Fibroblast of mammary gland (primary cell): Measurements from ENCODE around the gene CEACAM6.

Experiments
- DNase-seq: peaks from one replicate; pipeline ENCODE4 v3.0.0-alpha.2; 2010; ENCODE audit warnings: low read depth
- H3K4me3 ChIP-seq: 2 replicates; pipeline ENCODE4 v1.5.1; 2011; ENCODE audit warnings: low read depth, mild to moderate bottlenecking, low read length, moderate library complexity; ENCODE audit not compliant: control insufficient read depth
- TF ChIP-seq, protein P1 (sequence below): conservative IDR thresholded peaks from 2 replicates; pipeline ENCODE4 v1.5.1; 2011; ENCODE audit warnings: low read depth, low read length, inconsistent platforms; ENCODE audit not compliant: control insufficient read depth, insufficient read depth

The CEACAM6 gene

DNA sequence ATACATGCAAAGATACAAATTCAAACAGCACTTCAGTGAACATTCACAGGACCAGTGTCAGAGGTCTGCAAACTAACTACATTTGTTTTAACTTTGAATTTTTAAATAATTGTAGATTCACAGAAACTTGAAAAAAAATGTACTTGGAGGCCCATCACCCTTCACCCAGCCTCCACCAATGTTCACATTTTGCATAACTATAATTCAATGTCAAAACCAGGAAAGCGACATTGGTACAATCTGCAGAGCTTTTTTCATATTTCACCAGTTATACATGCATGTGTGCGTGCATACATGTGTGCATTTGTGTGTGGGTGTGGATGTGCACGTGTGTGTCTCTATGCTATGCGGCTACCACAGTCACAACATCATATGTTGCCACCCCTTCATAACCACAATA is 60.0 kb downstream of the CEACAM6 start:
- no peak overlapping the region for H3K4me3 ChIP-seq
- TF ChIP-seq, protein P1, sequence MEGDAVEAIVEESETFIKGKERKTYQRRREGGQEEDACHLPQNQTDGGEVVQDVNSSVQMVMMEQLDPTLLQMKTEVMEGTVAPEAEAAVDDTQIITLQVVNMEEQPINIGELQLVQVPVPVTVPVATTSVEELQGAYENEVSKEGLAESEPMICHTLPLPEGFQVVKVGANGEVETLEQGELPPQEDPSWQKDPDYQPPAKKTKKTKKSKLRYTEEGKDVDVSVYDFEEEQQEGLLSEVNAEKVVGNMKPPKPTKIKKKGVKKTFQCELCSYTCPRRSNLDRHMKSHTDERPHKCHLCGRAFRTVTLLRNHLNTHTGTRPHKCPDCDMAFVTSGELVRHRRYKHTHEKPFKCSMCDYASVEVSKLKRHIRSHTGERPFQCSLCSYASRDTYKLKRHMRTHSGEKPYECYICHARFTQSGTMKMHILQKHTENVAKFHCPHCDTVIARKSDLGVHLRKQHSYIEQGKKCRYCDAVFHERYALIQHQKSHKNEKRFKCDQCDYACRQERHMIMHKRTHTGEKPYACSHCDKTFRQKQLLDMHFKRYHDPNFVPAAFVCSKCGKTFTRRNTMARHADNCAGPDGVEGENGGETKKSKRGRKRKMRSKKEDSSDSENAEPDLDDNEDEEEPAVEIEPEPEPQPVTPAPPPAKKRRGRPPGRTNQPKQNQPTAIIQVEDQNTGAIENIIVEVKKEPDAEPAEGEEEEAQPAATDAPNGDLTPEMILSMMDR, result no peak
- DNase-seq, result no peak

DNA sequence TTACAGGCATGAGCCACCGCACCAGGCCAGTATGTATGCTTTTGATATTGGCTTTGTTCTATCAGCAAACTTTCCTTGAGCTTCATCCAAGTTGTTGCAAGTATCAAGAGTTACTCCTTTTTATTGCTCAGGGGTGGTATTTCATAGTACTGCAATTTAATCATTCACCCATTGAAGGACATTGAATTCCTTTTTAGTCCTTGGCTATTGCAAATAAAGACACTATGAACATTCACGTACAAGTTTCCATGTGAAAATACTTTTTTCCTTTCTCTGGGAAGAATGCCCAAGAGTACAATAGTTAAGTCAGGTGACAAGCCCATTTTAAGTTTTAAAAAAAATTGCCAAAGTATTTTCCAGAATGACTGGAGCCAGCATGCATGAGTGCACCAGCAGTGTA is 61.4 kb downstream of the CEACAM6 start:
- TF ChIP-seq, protein P1, result no peak
- DNase-seq, result no peak
- no peak overlapping the region for H3K4me3 ChIP-seq

DNA sequence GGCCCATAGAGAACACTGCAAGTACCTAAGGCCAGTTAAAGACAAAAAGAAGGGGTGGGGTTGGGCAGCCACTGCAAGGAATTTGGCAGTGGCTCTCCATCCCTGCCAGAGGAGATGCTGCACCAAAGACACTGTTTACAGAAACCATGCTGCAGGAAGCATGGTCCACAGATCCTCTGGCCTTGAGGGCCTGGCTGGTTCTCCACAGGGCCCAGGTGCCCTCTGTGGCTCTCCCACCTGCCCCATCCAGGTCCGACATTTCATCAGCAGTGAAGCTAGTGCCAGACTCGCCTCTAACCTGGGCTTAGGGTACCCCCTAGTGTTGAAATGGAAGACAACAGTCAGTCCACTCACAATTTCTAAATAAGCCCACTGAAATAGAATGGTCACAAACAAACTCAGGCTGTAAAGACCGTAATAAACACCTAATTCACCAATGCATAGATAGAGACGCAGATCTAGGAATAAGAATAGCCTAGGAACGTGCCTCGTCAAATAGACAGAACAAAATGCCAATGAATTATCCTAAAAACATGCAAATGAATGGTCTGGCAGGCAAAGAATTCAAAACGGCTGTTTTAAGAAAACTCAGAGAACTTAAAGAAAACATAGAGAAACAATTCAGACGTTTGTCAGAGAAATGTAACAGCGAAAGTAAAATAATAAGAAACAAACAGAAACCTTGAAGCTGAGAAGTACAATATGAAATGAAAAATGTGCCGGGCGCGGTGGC is 65.8 kb downstream of the CEACAM6 start:
- TF ChIP-seq, protein P1, result peak; percentile 56
- DNase-seq, result peak; percentile 29
- no peak overlapping the region for H3K4me3 ChIP-seq
